Activated CD8-positive, alpha-beta T cell treated with anti-CD3 and anti-CD28 coated beads for 36 hours (primary cell): ENCODE data around the gene MAGEA2. TPM values are rescaled to one million over a fixed set of nuclear protein-coding genes. Genes with fewer than 3 reads are reported as not detected.
"Not testable (repeated sequence)": the region's sequence is repeated elsewhere in the genome, so short reads cannot be mapped to it uniquely, and the experiment has no call there.

Source experiments
- ATAC-seq: fragments of 200-7000 bp; cut with Tn5 transposase; one replicate; pipeline ENCODE4 v1.10.0; 2021; ENCODE audit warnings: mild to moderate bottlenecking, moderate library complexity
- CTCF ChIA-PET: fragments of 350-600 bp; sonication (Branson Sonifier 250); formaldehyde crosslinking; loops from one replicate; lab custom pipeline; 2021; ENCODE audit warnings: antibody characterized with exemption; lab: Charles Lee
- POLR2A ChIA-PET: fragments of 350-600 bp; sonication (Branson Sonifier 250); formaldehyde crosslinking; loops from one replicate; lab custom pipeline; 2021; ENCODE audit warnings: antibody characterized with exemption; lab: Charles Lee
- DNase-seq: peaks from one replicate; pipeline ENCODE4 v3.0.0-alpha.2; 2020
- H3K27ac Mint-ChIP-seq: one replicate; pipeline ENCODE4 v1.8.0; 2021; ENCODE audit warnings: mild to moderate bottlenecking, mixed read lengths
- H3K27me3 Mint-ChIP-seq: one replicate; pipeline ENCODE4 v1.8.0; 2021; ENCODE audit warnings: mixed read lengths
- H3K36me3 Mint-ChIP-seq: one replicate; pipeline ENCODE4 v1.8.0; 2021; ENCODE audit warnings: low read depth, mixed read lengths
- H3K4me1 Mint-ChIP-seq: one replicate; pipeline ENCODE4 v1.8.0; 2021; ENCODE audit warnings: low read depth, mixed read lengths
- H3K4me3 Mint-ChIP-seq: one replicate; pipeline ENCODE4 v1.8.0; 2021; ENCODE audit warnings: mild to moderate bottlenecking, moderate library complexity, mixed read lengths
- H3K9me3 Mint-ChIP-seq: one replicate; pipeline ENCODE4 v1.8.0; 2021; ENCODE audit warnings: mixed read lengths
- intact Hi-C: fragments of 100-400 bp; cut with micrococcal nuclease; formaldehyde crosslinking; loops from one replicate; pipeline ENCODE4 v1.10.0; 2022
- total RNA-seq, 2 experiments: library from RNA; stranded (reverse); gene quantifications; one replicate each; pipeline ENCODE4 v1.2.3, GENCODE V29; 2021
- TF ChIP-seq, protein P1 (sequence below): fragments of 200-600 bp; IDR thresholded peaks from one replicate; pipeline ENCODE4 v1.8.0; 2022; ENCODE audit warnings: antibody characterized with exemption, mild to moderate bottlenecking

The MAGEA2 gene
- total RNA-seq, 2 experiments from 2014 or later: not detected

GRCh38 chrX:152725409-152725808, 28.2 kb downstream of the MAGEA2 start:
- no peak overlapping the region for H3K27ac Mint-ChIP-seq
- ChIA-PET POLR2A (no interaction called here), CTCF (no interaction called here)
- DNase-seq (no peak), ATAC-seq (no peak)
- H3K36me3 Mint-ChIP-seq: no peaks in the 10 kb centered on the region
- no peak overlapping the region for H3K4me3 Mint-ChIP-seq
- H3K4me1 Mint-ChIP-seq: no peaks in the 10 kb centered on the region
- intact Hi-C loops: no loop called here
- TF ChIP-seq, protein P1, sequence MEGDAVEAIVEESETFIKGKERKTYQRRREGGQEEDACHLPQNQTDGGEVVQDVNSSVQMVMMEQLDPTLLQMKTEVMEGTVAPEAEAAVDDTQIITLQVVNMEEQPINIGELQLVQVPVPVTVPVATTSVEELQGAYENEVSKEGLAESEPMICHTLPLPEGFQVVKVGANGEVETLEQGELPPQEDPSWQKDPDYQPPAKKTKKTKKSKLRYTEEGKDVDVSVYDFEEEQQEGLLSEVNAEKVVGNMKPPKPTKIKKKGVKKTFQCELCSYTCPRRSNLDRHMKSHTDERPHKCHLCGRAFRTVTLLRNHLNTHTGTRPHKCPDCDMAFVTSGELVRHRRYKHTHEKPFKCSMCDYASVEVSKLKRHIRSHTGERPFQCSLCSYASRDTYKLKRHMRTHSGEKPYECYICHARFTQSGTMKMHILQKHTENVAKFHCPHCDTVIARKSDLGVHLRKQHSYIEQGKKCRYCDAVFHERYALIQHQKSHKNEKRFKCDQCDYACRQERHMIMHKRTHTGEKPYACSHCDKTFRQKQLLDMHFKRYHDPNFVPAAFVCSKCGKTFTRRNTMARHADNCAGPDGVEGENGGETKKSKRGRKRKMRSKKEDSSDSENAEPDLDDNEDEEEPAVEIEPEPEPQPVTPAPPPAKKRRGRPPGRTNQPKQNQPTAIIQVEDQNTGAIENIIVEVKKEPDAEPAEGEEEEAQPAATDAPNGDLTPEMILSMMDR: no peak
- H3K27me3 Mint-ChIP-seq: peaks cover 2% of the 10 kb centered on the region
- no peaks in the 10 kb centered on the region for H3K9me3 Mint-ChIP-seq

- H3K36me3 Mint-ChIP-seq, H3K9me3 Mint-ChIP-seq, H3K4me1 Mint-ChIP-seq, H3K27ac Mint-ChIP-seq, H3K4me3 Mint-ChIP-seq, CTCF ChIA-PET, ATAC-seq, intact Hi-C loops, DNase-seq, POLR2A ChIA-PET, H3K27me3 Mint-ChIP-seq: not testable (repeated sequence)
Observed at GRCh38 chrX:152713815-152714787, 39.5 kb downstream of the MAGEA2 start, which contains the start of gene MAGEA2B. TSS of gene MAGEA2B (plus strand) at chrX:152714628. CDS start at chrX:152717107, 2,479 bp downstream.

DNA sequence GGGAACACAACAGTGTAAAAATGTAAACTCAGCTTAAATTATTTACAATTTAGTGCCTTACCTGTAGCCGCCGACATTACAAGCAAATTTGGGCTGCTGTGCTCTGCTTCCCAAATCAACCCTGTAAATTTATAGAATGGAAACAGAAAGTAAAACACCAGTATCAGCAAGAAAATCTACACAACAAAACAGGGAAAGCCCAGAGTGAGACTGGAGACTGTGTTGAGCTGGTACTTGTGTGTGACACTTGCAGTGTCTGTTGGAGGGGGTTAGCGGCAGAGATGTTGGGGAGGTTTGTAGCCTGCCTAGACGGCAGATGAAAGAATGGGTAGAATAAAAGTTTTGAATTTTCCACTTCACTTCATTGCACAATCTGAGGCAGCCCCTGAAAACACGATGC, 40.4 kb downstream of the MAGEA2 start:
- CTCF ChIA-PET, intact Hi-C loops, POLR2A ChIA-PET: not testable (repeated sequence)

DNA sequence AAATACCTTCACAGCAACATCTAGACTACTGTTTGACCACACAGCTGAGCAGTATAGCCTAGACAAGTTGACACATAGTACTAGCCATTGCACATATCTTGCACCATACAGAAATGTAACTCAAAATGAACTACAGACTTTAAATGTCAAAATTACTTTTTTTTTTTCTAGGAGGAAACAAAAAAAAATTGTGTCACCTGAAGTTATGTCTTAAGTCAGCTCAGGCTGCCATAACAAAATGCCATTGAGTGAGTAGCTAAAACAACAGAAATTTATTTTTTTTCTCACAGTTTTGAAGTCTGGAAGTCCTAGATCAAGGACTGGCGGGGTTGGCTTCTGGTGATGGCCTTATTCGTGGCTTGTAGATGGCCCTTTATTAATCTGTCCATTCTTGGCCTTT, 44.5 kb downstream of the MAGEA2 start, which contains the start of gene CSAG2:
CSAG2 (minus strand) TSS at position 101 of the 400 bp plus-strand sequence. CDS start 161 bp downstream, outside the sequence.
- H3K9me3 Mint-ChIP-seq, ATAC-seq, H3K27me3 Mint-ChIP-seq, DNase-seq, CTCF ChIA-PET, H3K4me3 Mint-ChIP-seq, POLR2A ChIA-PET, H3K36me3 Mint-ChIP-seq, H3K27ac Mint-ChIP-seq, intact Hi-C loops, H3K4me1 Mint-ChIP-seq: not testable (repeated sequence)

More for the DNA sequence above, 40.4 kb downstream of the MAGEA2 start:
- not testable (repeated sequence) for H3K36me3 Mint-ChIP-seq, H3K4me3 Mint-ChIP-seq, ATAC-seq, H3K27me3 Mint-ChIP-seq, DNase-seq, H3K4me1 Mint-ChIP-seq, H3K9me3 Mint-ChIP-seq, H3K27ac Mint-ChIP-seq

DNA sequence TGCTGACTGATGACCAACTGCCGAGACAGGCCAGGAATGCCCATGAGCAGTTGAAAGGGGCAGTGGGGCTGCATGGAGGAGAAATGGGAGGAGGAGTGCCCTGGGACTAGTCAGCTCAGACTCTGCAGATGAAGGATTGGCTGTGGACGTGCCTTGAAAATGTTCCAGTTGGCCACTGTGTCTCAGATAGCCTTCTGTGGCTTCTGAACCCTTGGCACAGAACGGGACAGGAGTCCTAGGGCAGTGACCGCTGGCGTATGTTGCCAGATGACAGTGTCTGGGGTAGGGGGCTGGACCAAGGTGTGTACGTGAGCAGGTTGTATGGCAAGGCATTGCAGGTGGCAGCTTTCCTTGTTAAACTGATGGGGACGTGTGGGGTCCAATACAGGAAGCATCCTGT, 47.1 kb downstream of the MAGEA2 start:
- H3K9me3 Mint-ChIP-seq, H3K27ac Mint-ChIP-seq, H3K4me3 Mint-ChIP-seq, ATAC-seq, POLR2A ChIA-PET, H3K27me3 Mint-ChIP-seq, DNase-seq, intact Hi-C loops, H3K4me1 Mint-ChIP-seq, CTCF ChIA-PET, H3K36me3 Mint-ChIP-seq: not testable (repeated sequence)

DNA sequence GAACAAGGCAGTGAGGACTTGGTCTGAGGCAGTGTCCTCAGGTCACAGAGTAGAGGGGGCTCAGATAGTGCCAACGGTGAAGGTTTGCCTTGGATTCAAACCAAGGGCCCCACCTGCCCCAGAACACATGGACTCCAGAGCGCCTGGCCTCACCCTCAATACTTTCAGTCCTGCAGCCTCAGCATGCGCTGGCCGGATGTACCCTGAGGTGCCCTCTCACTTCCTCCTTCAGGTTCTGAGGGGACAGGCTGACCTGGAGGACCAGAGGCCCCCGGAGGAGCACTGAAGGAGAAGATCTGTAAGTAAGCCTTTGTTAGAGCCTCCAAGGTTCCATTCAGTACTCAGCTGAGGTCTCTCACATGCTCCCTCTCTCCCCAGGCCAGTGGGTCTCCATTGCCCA, 53.3 kb downstream of the MAGEA2 start:
- H3K4me3 Mint-ChIP-seq, DNase-seq, H3K9me3 Mint-ChIP-seq, H3K27ac Mint-ChIP-seq, ATAC-seq, H3K27me3 Mint-ChIP-seq, H3K4me1 Mint-ChIP-seq, CTCF ChIA-PET, intact Hi-C loops, H3K36me3 Mint-ChIP-seq, POLR2A ChIA-PET: not testable (repeated sequence)

Other genes with a start within 250 kb of the MAGEA2 start
- not detected for gene GABRQ, start 115.9 kb downstream of the MAGEA2 start, total RNA-seq
- gene MAGEA3, start 55.0 kb downstream of the MAGEA2 start, total RNA-seq: not detected
- not detected for gene CSAG2, start 44.6 kb downstream of the MAGEA2 start, total RNA-seq
- not detected for gene MAGEA2B, start 39.2 kb downstream of the MAGEA2 start, total RNA-seq
- not detected for gene CSAG1, start 20.1 kb downstream of the MAGEA2 start, total RNA-seq
- gene MAGEA12, start 20.1 kb downstream of the MAGEA2 start, total RNA-seq: not detected
- not detected for gene CSAG3, start 5.4 kb upstream of the MAGEA2 start, total RNA-seq
- not detected for gene MAGEA6, start 15.8 kb upstream of the MAGEA2 start, total RNA-seq
- gene CETN2, start 76.9 kb upstream of the MAGEA2 start, total RNA-seq: 1 to 10 TPM; 8.3 to 8.8 TPM
- gene NSDHL, start 77.2 kb upstream of the MAGEA2 start, total RNA-seq: 10 to 100 TPM; 15.0 to 15.8 TPM
- gene ZNF185, start 144.2 kb upstream of the MAGEA2 start, total RNA-seq: 1 to 10 TPM; 1.6 to 1.7 TPM
- not detected for gene PNMA5, start 240.3 kb upstream of the MAGEA2 start, total RNA-seq